ENCODE data around the gene BUD23.

GRCh38 chr7:73642834-73643233 is 40.6 kb upstream of the BUD23 start:
- TF ChIP-seq CTCF (IDR thresholded peaks at IDR 0.05; ENCODE audit: low read depth, low read length) (no peak), POLR2A (IDR thresholded peaks at IDR 0.05; ENCODE audit: extremely low read depth, insufficient read length) (no peak), MYC (IDR thresholded peaks at IDR 0.05; ENCODE audit: low read depth, low read length) (no peak)

Data from NB4 (cell line).